Ramos (cell line): ENCODE data around the gene ANKRD40CL.
"Not testable (repeated sequence)": the region's sequence is repeated elsewhere in the genome, so short reads cannot be mapped to it uniquely, and the experiment has no call there.

ENCODE experiments used
- in situ Hi-C: fragments of 300-500 bp; cut with MboI; formaldehyde crosslinking; loops from one replicate; pipeline ENCODE4 v1.14.3; 2022; ENCODE audit warnings: low sequenced_read_pairs; ENCODE audit not compliant: unreplicated experiment

The ANKRD40CL gene

GRCh38 chr17:50765454-50766221 is 1.7 kb downstream of the ANKRD40CL start:
- in situ Hi-C loops, result no loop called here

GRCh38 chr17:50764734-50765149 is 2.6 kb downstream of the ANKRD40CL start:
- in situ Hi-C loops, result no loop called here

GRCh38 chr17:50763716-50764475 is 3.4 kb downstream of the ANKRD40CL start:
- in situ Hi-C loops, result no loop called here

GRCh38 chr17:50762177-50762576 is 5.1 kb downstream of the ANKRD40CL start:
- in situ Hi-C loops, result no loop called here

GRCh38 chr17:50758989-50759544 is 8.3 kb downstream of the ANKRD40CL start:
- in situ Hi-C loops, result no loop called here

GRCh38 chr17:50758524-50758923 is 8.8 kb downstream of the ANKRD40CL start:
- in situ Hi-C loops, result no loop called here

GRCh38 chr17:50754521-50754920 is 12.8 kb downstream of the ANKRD40CL start:
- in situ Hi-C loops, result no loop called here

GRCh38 chr17:50749245-50749644 is 18.1 kb downstream of the ANKRD40CL start:
- in situ Hi-C loops, result no loop called here

- in situ Hi-C loops, result no loop called here
Measured at GRCh38 chr17:50745631-50746030, 21.7 kb downstream of the ANKRD40CL start.

GRCh38 chr17:50739098-50739497 is 28.2 kb downstream of the ANKRD40CL start:
- in situ Hi-C loops, result no loop called here

GRCh38 chr17:50737118-50737698 is 30.1 kb downstream of the ANKRD40CL start:
- in situ Hi-C loops, result no loop called here

- in situ Hi-C loops, result no loop called here
Measured at GRCh38 chr17:50735287-50735686, 32.0 kb downstream of the ANKRD40CL start.

- in situ Hi-C loops, result no loop called here
Measured at GRCh38 chr17:50731575-50732460, 35.5 kb downstream of the ANKRD40CL start.

GRCh38 chr17:50728881-50729765 is 38.2 kb downstream of the ANKRD40CL start:
- in situ Hi-C loops, result no loop called here

- in situ Hi-C loops, result no loop called here
Measured at GRCh38 chr17:50728112-50728429, 39.2 kb downstream of the ANKRD40CL start.

- in situ Hi-C loops, result no loop called here
Measured at GRCh38 chr17:50725769-50726655, 41.3 kb downstream of the ANKRD40CL start.

- in situ Hi-C loops, result not testable (repeated sequence)
Measured at GRCh38 chr17:50724622-50725021, 42.7 kb downstream of the ANKRD40CL start.

GRCh38 chr17:50722746-50723145 is 44.6 kb downstream of the ANKRD40CL start:
- in situ Hi-C loops, result no loop called here
